ENCODE measurements around the gene TNF. TPM values are rescaled to one million over a fixed set of nuclear protein-coding genes. Genes with fewer than 3 reads are reported as not detected.

The TNF gene
- total and polyA plus RNA-seq, 2 of the 13 experiments (the other 11 are each of a cell fraction or from before 2014, with no cell fraction given): not detected

GRCh38 chr6:31579546-31580437, 4.4 kb downstream of the TNF start:
- Histone ChIP-seq H3K79me2 (ENCODE audit: insufficient read depth, low read length) (no peaks in the 10 kb centered on the region), H4K20me1 (ENCODE audit: insufficient read depth, low read length) (no peaks in the 10 kb centered on the region), H3K27me3 (ENCODE audit: control insufficient read depth in 1 of 2, insufficient read depth in 2 of 2, low read length in 2 of 2) (peaks cover 14 to 76% of the 10 kb centered on the region in 2 experiments; a peak in 4 of 5 replicates), H3K9ac (ENCODE audit: insufficient read depth, low read depth, low read length) (no peak overlapping the region), H3K4me2 (ENCODE audit: low read depth, low read length) (no peak overlapping the region; the same call in 1 of the 2 replicates), H3K27ac (ENCODE audit: extremely low read length, insufficient read depth, low read length) (no peak overlapping the region), H3K9me3 (ENCODE audit: low read length) (no peaks in the 10 kb centered on the region), H3K4me1 (ENCODE audit: insufficient read depth, low read length) (peaks cover 25% of the 10 kb centered on the region), H3K36me3 (replicated peaks in 1 of 2; ENCODE audit: control insufficient read depth in 1 of 2, insufficient read depth in 2 of 2, low read length in 2 of 2) (no peaks in the 10 kb centered on the region), H3K4me3 (replicated peaks in 1 of 3; ENCODE audit: insufficient read depth in 1 of 3, low read depth in 2 of 3, low read length in 3 of 3) (no peak overlapping the region), H2AFZ (ENCODE audit: low read length) (no peak overlapping the region)
- FAIRE-seq (no peak), DNase-seq (ENCODE audit: low spot score) (no peak), ATAC-seq (no peak)
- BruUV-seq (replicated peaks): no TSS peak
- 44% methylated on average over 8 of the region's 8 CpGs for whole genome bisulfite sequencing (ENCODE audit: low lambda C conversion rate)
- intact Hi-C loops (cut with micrococcal nuclease; ENCODE audit: unreplicated experiment) (loop anchor here (5.0 kb wide), 1 partner anchor 32 kb away; the partner anchor contains the start of genes ATP6V1G2 and NFKBIL1), in situ Hi-C loops (cut with HindIII; ENCODE audit: extremely low pct_ligation_motif_present, low pct_unique_long_range_greater_than_20kb) (no loop called here)
- CTCF ChIA-PET (ENCODE audit: low intra/inter-chr PET ratio, low total read pairs): interaction anchor here (1.3 to 3.2 kb wide), 3 partner anchors 19 to 1217 kb away, joined by 3 to 35 read pairs (median 5); partner anchors contain the start of gene NFKBIL1
- POLR2A ChIA-PET: interaction anchor here (1.1 to 2.8 kb wide), 4 partner anchors 19 to 124 kb away, joined by 3 to 15 read pairs (median 6); partner anchors contain the start of genes ABHD16A, DDX39B and NFKBIL1
- TF ChIP-seq PTBP1 (IDR thresholded peaks at IDR 0.05; ENCODE audit: low read depth, low read length, poor library complexity, severe bottlenecking): no peak
- TF ChIP-seq THAP7 (CRISPR knock-in tag; IDR thresholded peaks at IDR 0.05): 0 out of 2 replicates have a peak, but pooled peaks have one; percentile 7

GRCh38 chr6:31580438-31580740, 5.0 kb downstream of the TNF start:
- no peak overlapping the region for H3K27ac ChIP-seq (ENCODE audit: extremely low read length, insufficient read depth, low read length)
- intact Hi-C loops (cut with micrococcal nuclease; ENCODE audit: unreplicated experiment) (loop anchor here (5.0 kb wide), 1 partner anchor 33 kb away; the partner anchor contains the start of genes ATP6V1G2 and NFKBIL1), in situ Hi-C loops (cut with HindIII; ENCODE audit: extremely low pct_ligation_motif_present, low pct_unique_long_range_greater_than_20kb) (no loop called here)
- FAIRE-seq (no peak), DNase-seq (ENCODE audit: low spot score) (no peak), ATAC-seq (no peak)
- no TSS peak for BruUV-seq (replicated peaks)
- H2AFZ ChIP-seq (ENCODE audit: low read length): no peak overlapping the region
- H3K27me3 ChIP-seq (ENCODE audit: control insufficient read depth in 1 of 2, insufficient read depth in 2 of 2, low read length in 2 of 2): peaks cover 14 to 70% of the 10 kb centered on the region in 2 experiments; a peak in 4 of 5 replicates
- peak; percentile 65; the same call in 1 of the 2 replicates for TF ChIP-seq CEBPB (IDR thresholded peaks at IDR 0.05; ENCODE audit: borderline replicate concordance, low read depth, low read length)
- no peak for TF ChIP-seq KDM1A (CRISPR knock-in tag; IDR thresholded peaks at IDR 0.05)
- no peak for TF ChIP-seq FOXA1 (IDR thresholded peaks at IDR 0.05)
- TF ChIP-seq FOXA1 (CRISPR knock-in tag; IDR thresholded peaks at IDR 0.05): 0 out of 2 replicates have a peak, but pooled peaks have one; percentile 1
- no peak for TF ChIP-seq ZKSCAN1 (IDR thresholded peaks at IDR 0.05; ENCODE audit: low read length)
- TF ChIP-seq NAIF1 (CRISPR knock-in tag; IDR thresholded peaks at IDR 0.05; ENCODE audit: borderline replicate concordance): 0 out of 2 replicates have a peak, but pooled peaks have one; percentile 7
- 0 out of 2 replicates have a peak, but pooled peaks have one; percentile 35 for TF ChIP-seq PRMT3 (CRISPR knock-in tag; IDR thresholded peaks at IDR 0.05; ENCODE audit: borderline replicate concordance, low read depth)
- TF ChIP-seq EZH2 (conservative IDR thresholded peaks at IDR 0.05; ENCODE audit: low read depth, low read length): 0 out of 2 replicates have a peak, but pooled peaks have one; percentile 57
- peak overlapping the region; percentile 99 for H3K4me2 ChIP-seq (ENCODE audit: low read depth, low read length)
- no peak overlapping the region for H3K9ac ChIP-seq (ENCODE audit: insufficient read depth, low read depth, low read length)
- peaks cover 25% of the 10 kb centered on the region for H3K4me1 ChIP-seq (ENCODE audit: insufficient read depth, low read length)
- 55% methylated on average over 11 of the region's 11 CpGs for WGBS (ENCODE audit: low lambda C conversion rate)
- H3K36me3 ChIP-seq (replicated peaks in 1 of 2; ENCODE audit: control insufficient read depth in 1 of 2, insufficient read depth in 2 of 2, low read length in 2 of 2): no peaks in the 10 kb centered on the region
- no peaks in the 10 kb centered on the region for H4K20me1 ChIP-seq (ENCODE audit: insufficient read depth, low read length)
- ChIA-PET POLR2A (interaction anchor here (1.1 to 2.8 kb wide), 4 partner anchors 18 to 123 kb away, joined by 3 to 15 read pairs (median 6); partner anchors contain the start of genes ABHD16A, DDX39B and NFKBIL1), CTCF (ENCODE audit: low intra/inter-chr PET ratio, low total read pairs) (interaction anchor here (1.3 to 3.2 kb wide), 4 partner anchors 18 to 1217 kb away, joined by 3 to 35 read pairs (median 5); partner anchors contain the start of gene NFKBIL1)
- no peaks in the 10 kb centered on the region for H3K79me2 ChIP-seq (ENCODE audit: insufficient read depth, low read length)
- H3K4me3 ChIP-seq (replicated peaks in 1 of 3; ENCODE audit: insufficient read depth in 1 of 3, low read depth in 2 of 3, low read length in 3 of 3): peak overlapping the region in 2 of 3 experiments; percentile 39 to 88; a peak in 3 of 6 replicates
- no peaks in the 10 kb centered on the region for H3K9me3 ChIP-seq (ENCODE audit: low read length)
